GM19328 (cell line): ENCODE data around the gene SFTA2.
"Not testable (repeated sequence)": the region's sequence is repeated elsewhere in the genome, so short reads cannot be mapped to it uniquely, and the experiment has no call there.

Experiments used
- ATAC-seq: cut with Tn5 transposase; IDR thresholded peaks from one replicate; pipeline ENCODE4 v1.9.1; 2021; ENCODE audit warnings: mild to moderate bottlenecking, moderate library complexity; ENCODE audit not compliant: unreplicated experiment

SFTA2 gene

GRCh38 chr6:30931969-30932645 lies at the start of gene SFTA2:
Gene SFTA2, minus strand, starts transcription at chr6:30932170. Its CDS starts 74 bp downstream, at chr6:30932096.
- ATAC-seq: no peak

- ATAC-seq: no peak
Measured at GRCh38 chr6:30979690-30980089, 47.7 kb upstream of the SFTA2 start.

GRCh38 chr6:30979141-30979540 lies 47.2 kb upstream of the SFTA2 start:
- no peak for ATAC-seq

GRCh38 chr6:30974490-30975252 lies 42.7 kb upstream of the SFTA2 start:
- no peak for ATAC-seq

GRCh38 chr6:30972816-30973215 lies 40.8 kb upstream of the SFTA2 start:
- ATAC-seq: no peak

GRCh38 chr6:30970946-30971345 lies 39.0 kb upstream of the SFTA2 start:
- no peak for ATAC-seq

- ATAC-seq: not testable (repeated sequence)
Measured at GRCh38 chr6:30969171-30969570, 37.2 kb upstream of the SFTA2 start.

- no peak for ATAC-seq
Measured at GRCh38 chr6:30966154-30966553, 34.2 kb upstream of the SFTA2 start.

- no peak for ATAC-seq
Measured at GRCh38 chr6:30965140-30965601, 33.2 kb upstream of the SFTA2 start.

GRCh38 chr6:30964075-30964474 lies 32.1 kb upstream of the SFTA2 start:
- ATAC-seq: no peak

GRCh38 chr6:30963641-30964040 lies 31.7 kb upstream of the SFTA2 start:
- ATAC-seq: no peak

- ATAC-seq: no peak
Measured at GRCh38 chr6:30962716-30963115, 30.7 kb upstream of the SFTA2 start.

- ATAC-seq: no peak
Measured at GRCh38 chr6:30960907-30961673, 29.1 kb upstream of the SFTA2 start.

GRCh38 chr6:30957716-30958115 lies 25.7 kb upstream of the SFTA2 start:
- no peak for ATAC-seq

- ATAC-seq: no peak
Measured at GRCh38 chr6:30955367-30956042, 23.5 kb upstream of the SFTA2 start.

GRCh38 chr6:30954631-30955366 lies 22.8 kb upstream of the SFTA2 start:
- ATAC-seq: no peak

- no peak for ATAC-seq
Measured at GRCh38 chr6:30951907-30952469, 20.0 kb upstream of the SFTA2 start.

GRCh38 chr6:30948811-30949210 lies 16.8 kb upstream of the SFTA2 start:
- no peak for ATAC-seq

GRCh38 chr6:30947231-30947630 lies 15.3 kb upstream of the SFTA2 start:
- ATAC-seq: no peak

GRCh38 chr6:30945281-30945680 lies 13.3 kb upstream of the SFTA2 start:
- no peak for ATAC-seq
